Kidney (tissue), 14 donors: Measurements from ENCODE around the gene PRKCQ. TPM values are rescaled to one million over a fixed set of nuclear protein-coding genes. Genes with fewer than 3 reads are reported as not detected.
A peak's percentile ranks its signal among the peaks of the same experiment; 100 is the strongest.

Experiments
- DNase-seq, 5 donors: peaks; one replicate each; pipeline ENCODE4 v3.0.0-alpha.2; 2013 to 2020
- FAIRE-seq: peaks from 2 replicates; lab custom pipeline; 2012; peaks lifted over from hg19 to GRCh38; lab: Jason Lieb, UNC
- H3K27ac ChIP-seq, 2 donors: one replicate each; pipeline ENCODE4 v1.7.0; 2013; ENCODE audit warnings: low read depth in 2 of 2, low read length in 2 of 2, inconsistent platforms in 1 of 2
- H3K27me3 ChIP-seq: one replicate; pipeline ENCODE4 v1.7.1; 2013; ENCODE audit warnings: low read length, inconsistent platforms; ENCODE audit not compliant: control insufficient read depth, insufficient read depth
- H3K36me3 ChIP-seq, 3 donors: one replicate each; pipeline versions ENCODE4 v1.7.0 to v1.7.1; 2013; ENCODE audit warnings: low read length in 3 of 3, control low read depth in 1 of 3, inconsistent platforms in 1 of 3; ENCODE audit not compliant: insufficient read depth in 3 of 3, control insufficient read depth in 2 of 3
- H3K4me1 ChIP-seq, 3 donors: one replicate each; pipeline versions ENCODE4 v1.7.0 to v1.7.1; 2013; ENCODE audit warnings: low read length in 3 of 3, inconsistent platforms in 1 of 3, low read depth in 1 of 3; ENCODE audit not compliant: control insufficient read depth in 2 of 3, insufficient read depth in 2 of 3
- H3K4me3 ChIP-seq, 3 donors: one replicate each; pipeline versions ENCODE4 v1.7.0 to v1.8.1; 2013; ENCODE audit warnings: low read length in 3 of 3, control low read depth in 1 of 3, inconsistent platforms in 1 of 3
- H3K9ac ChIP-seq, 3 donors: one replicate each; pipeline versions ENCODE4 v1.7.0 to v1.7.1; 2013; ENCODE audit warnings: low read length in 3 of 3, control low read depth in 1 of 3, inconsistent platforms in 1 of 3
- H3K9me3 ChIP-seq, 3 donors: one replicate each; pipeline versions ENCODE4 v1.7.0 to v1.7.1; 2013; ENCODE audit warnings: low read length in 3 of 3, control low read depth in 1 of 3, inconsistent platforms in 1 of 3; ENCODE audit not compliant: control insufficient read depth in 2 of 3, insufficient read depth in 1 of 3
- intact Hi-C: fragments of 100-400 bp; cut with DNase I; formaldehyde crosslinking; loops from one replicate; pipeline ENCODE4 v1.11.1; 2022
- polyA plus RNA-seq: library from polyadenylated mRNA; stranded (reverse); fragments of 350-450 nt; fragmentation: Illumina TruSeq; extraction: RNeasy Lipid Tissue Mini Kit (QIAGEN cat#74804); gene quantifications from one replicate; pipeline ENCODE4 v1.2.3, GENCODE V29; 2014; ENCODE audit warnings: low read depth, low replicate concordance; ENCODE audit not compliant: insufficient read depth
- total RNA-seq: library from RNA; stranded (reverse); fragmentation: NEBNext Ultra II Directional; extraction: Animal tissue kit (Norgen Biotek cat#: 25700); gene quantifications from one replicate; pipeline ENCODE4 v1.2.1, GENCODE V29; 2021
- TF ChIP-seq, protein P1 (sequence below): IDR thresholded peaks from 3 replicates; pipeline ENCODE4 v1.5.1; 2012; ENCODE audit warnings: mild to moderate bottlenecking, moderate library complexity, borderline replicate concordance; ENCODE audit not compliant: insufficient read depth; ENCODE audit errors: extremely low read depth
- donor health status: control.
- donor health status: control.
- donor health status: control.
- donor health status: control.
- donor health status: control.
- donor health status: DM: yes; HTN: yes; CAD: no.
- donor health status: Normal renal cell carcinoma (clear cell type).

Gene PRKCQ
- total and polyA plus RNA-seq, 2 donors from 2014 or later: 6.1 to 17.5 TPM

DNA sequence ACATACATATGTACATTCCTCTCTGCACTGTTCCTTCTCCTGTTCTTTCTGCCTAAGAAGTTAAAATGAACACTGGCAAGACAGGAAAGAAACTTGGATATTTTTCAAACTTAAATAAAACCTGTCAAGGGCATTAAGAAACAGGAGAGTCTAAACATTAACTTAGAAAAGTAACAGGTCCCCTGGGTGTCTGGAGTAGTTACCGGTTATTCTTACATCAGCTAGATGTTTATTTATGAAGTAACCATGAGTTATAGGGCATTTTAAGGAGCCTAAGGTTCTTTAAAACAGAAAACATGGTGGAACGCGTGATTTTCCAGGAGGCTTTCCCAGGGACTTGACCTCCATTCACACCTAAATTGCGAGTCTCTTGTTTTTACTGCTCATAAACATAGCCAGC, 148.2 kb downstream of the PRKCQ start:
- peaks cover 0 to 9% (median 5%) of the 10 kb centered on the region in 3 donors for H3K4me1 ChIP-seq
- FAIRE-seq: peak; percentile 85
- no peaks in the 10 kb centered on the region for H3K9me3 ChIP-seq
- no peaks in the 10 kb centered on the region for H3K27me3 ChIP-seq
- peak in 2 of 5 donors; percentile 32 to 44 for DNase-seq
- H3K36me3 ChIP-seq: no peaks in the 10 kb centered on the region
- H3K9ac ChIP-seq: peak overlapping the region in 1 of 3 donors; percentile 27
- TF ChIP-seq, protein P1, sequence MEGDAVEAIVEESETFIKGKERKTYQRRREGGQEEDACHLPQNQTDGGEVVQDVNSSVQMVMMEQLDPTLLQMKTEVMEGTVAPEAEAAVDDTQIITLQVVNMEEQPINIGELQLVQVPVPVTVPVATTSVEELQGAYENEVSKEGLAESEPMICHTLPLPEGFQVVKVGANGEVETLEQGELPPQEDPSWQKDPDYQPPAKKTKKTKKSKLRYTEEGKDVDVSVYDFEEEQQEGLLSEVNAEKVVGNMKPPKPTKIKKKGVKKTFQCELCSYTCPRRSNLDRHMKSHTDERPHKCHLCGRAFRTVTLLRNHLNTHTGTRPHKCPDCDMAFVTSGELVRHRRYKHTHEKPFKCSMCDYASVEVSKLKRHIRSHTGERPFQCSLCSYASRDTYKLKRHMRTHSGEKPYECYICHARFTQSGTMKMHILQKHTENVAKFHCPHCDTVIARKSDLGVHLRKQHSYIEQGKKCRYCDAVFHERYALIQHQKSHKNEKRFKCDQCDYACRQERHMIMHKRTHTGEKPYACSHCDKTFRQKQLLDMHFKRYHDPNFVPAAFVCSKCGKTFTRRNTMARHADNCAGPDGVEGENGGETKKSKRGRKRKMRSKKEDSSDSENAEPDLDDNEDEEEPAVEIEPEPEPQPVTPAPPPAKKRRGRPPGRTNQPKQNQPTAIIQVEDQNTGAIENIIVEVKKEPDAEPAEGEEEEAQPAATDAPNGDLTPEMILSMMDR: no peak
- intact Hi-C loops: no loop called here
- no peak overlapping the region for H3K4me3 ChIP-seq
- peak overlapping the region; percentile 29 to 62 for H3K27ac ChIP-seq

DNA sequence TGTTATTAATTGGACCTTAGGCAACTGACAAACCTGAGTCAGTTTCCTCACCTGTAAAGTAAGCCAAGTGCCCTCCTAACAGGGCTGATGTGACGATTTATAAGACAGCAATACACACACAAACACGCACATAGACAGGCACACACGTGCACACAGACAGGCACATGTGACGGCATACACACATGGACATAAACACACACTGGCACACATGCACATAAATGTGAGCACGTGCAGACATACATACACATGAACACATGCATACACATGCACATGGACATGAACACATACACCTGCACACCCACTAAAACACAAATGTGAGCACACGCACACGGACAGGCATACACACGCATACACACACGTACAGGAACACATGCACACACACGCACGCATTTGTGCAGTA, 148.9 kb downstream of the PRKCQ start:
- FAIRE-seq: no peak
- Histone ChIP-seq H3K27ac (peak overlapping the region; percentile 29 to 62), H3K9ac (peak overlapping the region in 1 of 3 donors; percentile 27), H3K36me3 (no peaks in the 10 kb centered on the region), H3K9me3 (no peaks in the 10 kb centered on the region), H3K4me1 (peaks cover 0 to 9% (median 5%) of the 10 kb centered on the region in 3 donors), H3K4me3 (peak overlapping the region in 1 of 3 donors; percentile 40), H3K27me3 (no peaks in the 10 kb centered on the region)
- no peak for DNase-seq
- intact Hi-C loops: no loop called here
- TF ChIP-seq, protein P1: no peak

DNA sequence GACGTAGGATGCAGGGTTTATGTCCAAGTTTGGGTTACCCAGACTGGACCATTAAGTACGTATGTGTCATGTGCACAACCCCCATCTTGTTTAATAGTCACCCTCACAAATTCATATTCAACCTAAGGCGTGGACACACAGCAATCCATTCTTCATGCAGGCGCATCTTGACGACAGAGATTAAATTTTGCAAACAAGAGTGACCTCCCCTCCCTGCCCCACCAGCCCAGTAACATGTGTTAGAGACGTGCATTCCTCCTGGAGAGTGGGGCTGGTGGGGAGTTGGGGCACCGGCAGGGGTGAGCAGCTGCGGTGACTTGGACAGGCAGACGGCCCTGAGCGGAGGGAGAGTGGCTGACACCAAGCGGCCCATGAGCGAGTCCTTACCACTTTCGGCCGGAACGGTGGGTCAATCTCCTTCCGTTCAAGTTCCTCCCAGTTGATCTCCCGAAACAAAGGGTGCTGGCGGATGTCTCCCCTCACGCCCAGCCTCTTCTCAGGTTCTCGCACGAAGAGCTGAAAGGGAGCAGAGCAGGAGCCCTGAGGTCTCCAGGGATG, 149.6 kb downstream of the PRKCQ start:
- H3K36me3 ChIP-seq: no peaks in the 10 kb centered on the region
- H3K4me1 ChIP-seq: peaks cover 0 to 9% (median 5%) of the 10 kb centered on the region in 3 donors
- peak overlapping the region; percentile 29 to 45 for H3K27ac ChIP-seq
- TF ChIP-seq, protein P1: no peak
- DNase-seq (no peak), FAIRE-seq (no peak)
- no peaks in the 10 kb centered on the region for H3K9me3 ChIP-seq
- H3K9ac ChIP-seq: no peak overlapping the region
- intact Hi-C loops: no loop called here
- no peak overlapping the region for H3K4me3 ChIP-seq
- no peaks in the 10 kb centered on the region for H3K27me3 ChIP-seq
